K562 (cell line): ENCODE measurements around the gene C1orf167. TPM values are rescaled to one million over a fixed set of nuclear protein-coding genes. Genes with fewer than 3 reads are reported as not detected.
A peak's percentile ranks its signal among the peaks of the same experiment; 100 is the strongest.

ENCODE experiments used
- CHAMP1 ChIP-seq: fragments of 450-650 bp; IDR thresholded peaks from 2 replicates; pipeline ENCODE4 v1.6.1; 2016; ENCODE audit warnings: mild to moderate bottlenecking
- DACH1 ChIP-seq: fragments of 450-650 bp; IDR thresholded peaks from 2 replicates; pipeline ENCODE4 v1.6.1; 2018; ENCODE audit not compliant: partially characterized antibody
- MAFF ChIP-seq: IDR thresholded peaks from 2 replicates; pipeline ENCODE4 v1.6.1; 2012; ENCODE audit warnings: low read length, improper control_type of control experiment
- MEF2A ChIP-seq: IDR thresholded peaks from 2 replicates; pipeline ENCODE4 v1.6.1; 2011; ENCODE audit warnings: low read depth, mild to moderate bottlenecking, low read length, moderate library complexity; ENCODE audit not compliant: control insufficient read depth
- POLR2G ChIP-seq: fragments of 200-400 bp; formaldehyde crosslinking; IDR thresholded peaks from 2 replicates; pipeline ENCODE4 v1.6.1; 2017; ENCODE audit warnings: low read depth, mild to moderate bottlenecking, antibody characterized with exemption, low read length, moderate library complexity
- RBM22 ChIP-seq: fragments of 200-400 bp; formaldehyde crosslinking; IDR thresholded peaks from 2 replicates; pipeline ENCODE4 v1.6.1; 2018; ENCODE audit warnings: low read length, low read depth; ENCODE audit not compliant: poor library complexity, severe bottlenecking
- SIN3B ChIP-seq: fragments of 450-650 bp; IDR thresholded peaks from 2 replicates; pipeline ENCODE4 v1.6.1; 2017; ENCODE audit warnings: low read depth, mild to moderate bottlenecking, moderate library complexity
- STAT5A ChIP-seq: IDR thresholded peaks from 2 replicates; pipeline ENCODE4 v1.6.1; 2012; ENCODE audit warnings: low read length, inconsistent platforms, borderline replicate concordance
- TCF7 ChIP-seq: sonication (generic); IDR thresholded peaks from 2 replicates; pipeline ENCODE4 v1.6.1; 2016; ENCODE audit warnings: antibody characterized with exemption, borderline replicate concordance
- TCFL5 ChIP-seq: fragments of 250-450 bp; sonication (Bioruptor Pico); conservative IDR thresholded peaks from 2 replicates; pipeline ENCODE4 v1.6.1; 2021; ENCODE audit warnings: mild to moderate bottlenecking, moderate library complexity, matching md5 sums
- USF2 ChIP-seq: sonication (generic); formaldehyde crosslinking; IDR thresholded peaks from 2 replicates; pipeline ENCODE4 v1.5.0; 2020; ENCODE audit warnings: missing genetic modification reagents
- XRCC3 ChIP-seq: fragments of 450-650 bp; IDR thresholded peaks from 2 replicates; pipeline ENCODE4 v1.6.1; 2017; ENCODE audit warnings: mild to moderate bottlenecking, moderate library complexity
- ZEB2 ChIP-seq: fragments of 450-650 bp; IDR thresholded peaks from 2 replicates; pipeline ENCODE4 v1.6.1; 2016
- ZNF217 ChIP-seq: sonication (generic); formaldehyde crosslinking; IDR thresholded peaks from 2 replicates; pipeline ENCODE4 v1.8.0; 2022; ENCODE audit warnings: mild to moderate bottlenecking, missing genetic modification reagents
- ZNF699 ChIP-seq: fragments of 250-450 bp; sonication (Bioruptor Pico); IDR thresholded peaks from 2 replicates; pipeline ENCODE4 v1.8.0; 2021; ENCODE audit warnings: mild to moderate bottlenecking, moderate library complexity; ENCODE audit not compliant: insufficient replicate concordance
- polyA plus RNA-seq, 8 experiments: library from polyadenylated mRNA; depleted of rRNA in 4 of 8; stranded (reverse) in 5 of 8; unstranded in 3 of 8; fragments of >200 nt; fragmentation: Nextera tagmentation in 2 of 8; fragmentation: Illumina TruSeq in 1 of 8; extraction: Ambion mirVana in 2 of 8; extraction: Trizol in 1 of 8; gene quantifications; 2 replicates each; pipeline versions ENCODE4 v1.2.1 to v1.2.3, GENCODE V29; 2011 to 2014; ENCODE audit warnings: inconsistent platforms in 1 of 8, missing spikeins in 1 of 8
- total RNA-seq, 7 experiments: library from RNA; depleted of rRNA in 6 of 7; stranded (reverse); fragments of >200 nt in 6 of 7; fragmentation: Illumina TruSeq in 2 of 7; extraction: Trizol in 2 of 7; gene quantifications; 2 replicates each; pipeline versions ENCODE4 v1.2.1 to v1.2.3, GENCODE V29; 2011 to 2021; ENCODE audit warnings: low replicate concordance in 1 of 7
- TF ChIP-seq, protein P1 (sequence below): sonication (generic); formaldehyde crosslinking; IDR thresholded peaks from 2 replicates; pipeline ENCODE4 v1.8.1; 2023; ENCODE audit warnings: mild to moderate bottlenecking, missing genetic modification reagents
- TF ChIP-seq, protein P2 (sequence below): fragments of 250-450 bp; sonication (Bioruptor Pico); IDR thresholded peaks from 2 replicates; pipeline ENCODE4 v1.8.0; 2021; ENCODE audit warnings: borderline replicate concordance, mild to moderate bottlenecking, moderate library complexity; ENCODE audit not compliant: poor library complexity, severe bottlenecking
- TF ChIP-seq, protein P3 (sequence below), 2 experiments: fragments of 450-650 bp in 1 of 2; sonication (generic) in 1 of 2; formaldehyde crosslinking; conservative IDR thresholded peaks; 2 replicates each; pipeline versions ENCODE4 v1.4.0 to v1.8.1; 2020 to 2022; ENCODE audit warnings: mild to moderate bottlenecking in 1 of 2, missing genetic modification reagents in 1 of 2
- TF ChIP-seq, protein P4 (sequence below): conservative IDR thresholded peaks from 2 replicates; pipeline ENCODE4 v1.6.1; 2011; ENCODE audit warnings: low read depth, mild to moderate bottlenecking, low read length; ENCODE audit not compliant: control insufficient read depth

Gene C1orf167
- total and polyA plus RNA-seq, 9 of the 15 experiments (the other 6 are each of a cell fraction or from before 2014, with no cell fraction given), result 0.22 to 0.86 (median 0.31) TPM; not detected in 2

DNA sequence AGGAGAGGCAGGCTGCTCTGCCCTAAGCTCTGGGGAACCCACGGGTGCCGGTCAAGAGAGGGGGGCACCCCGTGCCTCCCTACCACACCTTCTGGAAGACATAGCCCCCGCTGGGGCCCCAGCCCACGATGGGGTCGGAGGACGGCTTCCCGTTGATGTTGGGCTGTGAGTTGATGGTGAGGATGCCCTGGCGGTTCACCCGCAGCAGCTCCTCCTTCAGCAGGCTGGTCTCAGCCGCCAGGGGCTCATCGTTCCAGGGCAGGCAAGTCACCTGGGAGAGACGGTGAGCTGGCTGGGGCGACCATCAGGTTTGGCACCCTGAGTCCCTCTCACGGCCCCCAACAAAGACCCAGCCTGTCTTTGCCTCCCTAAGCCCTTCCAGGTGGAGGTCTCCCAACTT is 31.8 kb downstream of the C1orf167 start (continued):
- TF ChIP-seq POLR2G (peak; percentile 84), ZEB2 (no peak), STAT5A (no peak), TCFL5 (CRISPR knock-in tag) (no peak), RBM22 (peak; percentile 94), SIN3B (no peak), CHAMP1 (no peak), XRCC3 (no peak), ZNF699 (CRISPR knock-in tag) (no peak), TCF7 (no peak), ZNF217 (CRISPR knock-in tag) (no peak), DACH1 (no peak), MEF2A (no peak), MAFF (no peak), USF2 (CRISPR knock-in tag) (no peak)
- TF ChIP-seq, protein P1, sequence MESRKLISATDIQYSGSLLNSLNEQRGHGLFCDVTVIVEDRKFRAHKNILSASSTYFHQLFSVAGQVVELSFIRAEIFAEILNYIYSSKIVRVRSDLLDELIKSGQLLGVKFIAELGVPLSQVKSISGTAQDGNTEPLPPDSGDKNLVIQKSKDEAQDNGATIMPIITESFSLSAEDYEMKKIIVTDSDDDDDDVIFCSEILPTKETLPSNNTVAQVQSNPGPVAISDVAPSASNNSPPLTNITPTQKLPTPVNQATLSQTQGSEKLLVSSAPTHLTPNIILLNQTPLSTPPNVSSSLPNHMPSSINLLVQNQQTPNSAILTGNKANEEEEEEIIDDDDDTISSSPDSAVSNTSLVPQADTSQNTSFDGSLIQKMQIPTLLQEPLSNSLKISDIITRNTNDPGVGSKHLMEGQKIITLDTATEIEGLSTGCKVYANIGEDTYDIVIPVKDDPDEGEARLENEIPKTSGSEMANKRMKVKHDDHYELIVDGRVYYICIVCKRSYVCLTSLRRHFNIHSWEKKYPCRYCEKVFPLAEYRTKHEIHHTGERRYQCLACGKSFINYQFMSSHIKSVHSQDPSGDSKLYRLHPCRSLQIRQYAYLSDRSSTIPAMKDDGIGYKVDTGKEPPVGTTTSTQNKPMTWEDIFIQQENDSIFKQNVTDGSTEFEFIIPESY, result 0 out of 2 replicates have a peak, but pooled peaks have one; percentile 46
- TF ChIP-seq, protein P2, sequence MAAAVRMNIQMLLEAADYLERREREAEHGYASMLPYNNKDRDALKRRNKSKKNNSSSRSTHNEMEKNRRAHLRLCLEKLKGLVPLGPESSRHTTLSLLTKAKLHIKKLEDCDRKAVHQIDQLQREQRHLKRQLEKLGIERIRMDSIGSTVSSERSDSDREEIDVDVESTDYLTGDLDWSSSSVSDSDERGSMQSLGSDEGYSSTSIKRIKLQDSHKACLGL (CRISPR knock-in tag), result no peak
- TF ChIP-seq, protein P3, sequence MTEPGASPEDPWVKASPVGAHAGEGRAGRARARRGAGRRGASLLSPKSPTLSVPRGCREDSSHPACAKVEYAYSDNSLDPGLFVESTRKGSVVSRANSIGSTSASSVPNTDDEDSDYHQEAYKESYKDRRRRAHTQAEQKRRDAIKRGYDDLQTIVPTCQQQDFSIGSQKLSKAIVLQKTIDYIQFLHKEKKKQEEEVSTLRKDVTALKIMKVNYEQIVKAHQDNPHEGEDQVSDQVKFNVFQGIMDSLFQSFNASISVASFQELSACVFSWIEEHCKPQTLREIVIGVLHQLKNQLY (CRISPR knock-in tag; conservative IDR thresholded peaks at IDR 0.05), result no peak
- TF ChIP-seq, protein P4, sequence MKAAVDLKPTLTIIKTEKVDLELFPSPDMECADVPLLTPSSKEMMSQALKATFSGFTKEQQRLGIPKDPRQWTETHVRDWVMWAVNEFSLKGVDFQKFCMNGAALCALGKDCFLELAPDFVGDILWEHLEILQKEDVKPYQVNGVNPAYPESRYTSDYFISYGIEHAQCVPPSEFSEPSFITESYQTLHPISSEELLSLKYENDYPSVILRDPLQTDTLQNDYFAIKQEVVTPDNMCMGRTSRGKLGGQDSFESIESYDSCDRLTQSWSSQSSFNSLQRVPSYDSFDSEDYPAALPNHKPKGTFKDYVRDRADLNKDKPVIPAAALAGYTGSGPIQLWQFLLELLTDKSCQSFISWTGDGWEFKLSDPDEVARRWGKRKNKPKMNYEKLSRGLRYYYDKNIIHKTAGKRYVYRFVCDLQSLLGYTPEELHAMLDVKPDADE, result 0 out of 2 replicates have a peak, but pooled peaks have one; percentile 17
